ENCODE results near the gene AFF4. TPM values are rescaled to one million over a fixed set of nuclear protein-coding genes. Genes with fewer than 3 reads are reported as not detected.

AFF4 gene
- total and polyA plus RNA-seq, 4 donors: 8.9 to 103 (median 41.9) TPM

DNA sequence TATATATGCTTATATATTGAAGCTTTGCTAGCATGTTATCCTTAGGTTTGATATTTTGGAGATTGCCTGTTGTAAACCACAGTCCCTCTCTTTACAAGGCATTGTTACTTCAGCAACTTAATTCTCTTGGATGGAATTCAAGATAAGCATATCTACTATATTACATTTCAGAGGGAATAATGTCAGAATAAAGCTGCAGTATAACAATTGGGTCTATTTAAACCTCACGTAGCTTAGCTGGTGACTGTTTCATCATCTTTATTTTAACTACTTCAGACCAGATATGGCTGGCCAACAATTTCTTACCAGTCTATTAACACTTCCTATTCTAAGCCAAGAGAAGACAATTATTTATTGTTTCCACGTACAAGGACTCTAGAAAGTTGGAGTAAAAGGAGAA is 35.8 kb upstream of the AFF4 start:
- Histone ChIP-seq H3K36me3 (ENCODE audit: control insufficient read depth in 4 of 4, insufficient read depth in 4 of 4, low read length in 4 of 4) (peaks cover 0 to 10% (median 5%) of the 10 kb centered on the region in 4 donors), H3K27ac (ENCODE audit: low read depth in 1 of 2, low read length in 1 of 2) (no peak overlapping the region), H3K27me3 (ENCODE audit: control insufficient read depth in 3 of 3, insufficient read depth in 3 of 3, low read length in 2 of 3) (no peaks in the 10 kb centered on the region), H3K4me3 (no peak overlapping the region), H3K9me3 (ENCODE audit: control insufficient read depth in 4 of 4, insufficient read depth in 3 of 4, low read length in 3 of 4) (no peaks in the 10 kb centered on the region), H3K9ac (ENCODE audit: insufficient read depth in 1 of 2, low read length in 2 of 2) (no peak overlapping the region), H3K4me1 (ENCODE audit: control insufficient read depth in 5 of 5, insufficient read depth in 5 of 5, low read length in 5 of 5) (peaks cover 0 to 5% (median 0%) of the 10 kb centered on the region in 5 donors)
- DNase-seq: peak in 1 of 3 donors; percentile 14
- TF ChIP-seq, protein P1, sequence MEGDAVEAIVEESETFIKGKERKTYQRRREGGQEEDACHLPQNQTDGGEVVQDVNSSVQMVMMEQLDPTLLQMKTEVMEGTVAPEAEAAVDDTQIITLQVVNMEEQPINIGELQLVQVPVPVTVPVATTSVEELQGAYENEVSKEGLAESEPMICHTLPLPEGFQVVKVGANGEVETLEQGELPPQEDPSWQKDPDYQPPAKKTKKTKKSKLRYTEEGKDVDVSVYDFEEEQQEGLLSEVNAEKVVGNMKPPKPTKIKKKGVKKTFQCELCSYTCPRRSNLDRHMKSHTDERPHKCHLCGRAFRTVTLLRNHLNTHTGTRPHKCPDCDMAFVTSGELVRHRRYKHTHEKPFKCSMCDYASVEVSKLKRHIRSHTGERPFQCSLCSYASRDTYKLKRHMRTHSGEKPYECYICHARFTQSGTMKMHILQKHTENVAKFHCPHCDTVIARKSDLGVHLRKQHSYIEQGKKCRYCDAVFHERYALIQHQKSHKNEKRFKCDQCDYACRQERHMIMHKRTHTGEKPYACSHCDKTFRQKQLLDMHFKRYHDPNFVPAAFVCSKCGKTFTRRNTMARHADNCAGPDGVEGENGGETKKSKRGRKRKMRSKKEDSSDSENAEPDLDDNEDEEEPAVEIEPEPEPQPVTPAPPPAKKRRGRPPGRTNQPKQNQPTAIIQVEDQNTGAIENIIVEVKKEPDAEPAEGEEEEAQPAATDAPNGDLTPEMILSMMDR (IDR thresholded peaks at IDR 0.05; ENCODE audit: control extremely low read depth, extremely low read depth): no peak
- ATAC-seq (ENCODE audit: insufficient read depth, low FRiP score): no peak
- WGBS, 2 donors: 47 to 59% methylated on average over 2 of the region's 2 CpGs

DNA sequence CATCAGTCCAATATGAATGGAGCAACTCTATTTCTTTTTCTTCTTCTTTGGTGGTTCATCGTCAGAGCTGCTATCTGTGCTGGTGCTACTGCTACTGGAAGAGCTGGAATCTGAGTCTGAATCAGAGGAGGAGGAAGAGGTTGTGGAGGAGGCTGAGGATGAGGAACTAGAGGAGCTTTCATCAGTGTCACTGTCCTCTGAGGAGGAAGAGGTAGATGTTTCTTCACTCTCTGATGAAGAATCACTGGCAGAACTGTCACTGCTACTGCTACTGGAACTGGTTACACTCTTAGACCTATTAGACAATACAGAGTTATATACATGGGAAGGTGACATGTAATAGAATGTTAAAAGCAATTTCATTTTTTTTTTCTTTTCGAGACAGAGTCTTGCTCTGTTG is 35.1 kb upstream of the AFF4 start:
- H3K27ac ChIP-seq (ENCODE audit: low read depth in 1 of 2, low read length in 1 of 2): no peak overlapping the region
- no peaks in the 10 kb centered on the region for H3K27me3 ChIP-seq (ENCODE audit: control insufficient read depth in 3 of 3, insufficient read depth in 3 of 3, low read length in 2 of 3)
- H3K9ac ChIP-seq (ENCODE audit: insufficient read depth in 1 of 2, low read length in 2 of 2): no peak overlapping the region
- ATAC-seq (ENCODE audit: insufficient read depth, low FRiP score): no peak
- peaks cover 0 to 8% (median 5%) of the 10 kb centered on the region in 4 donors for H3K36me3 ChIP-seq (ENCODE audit: control insufficient read depth in 4 of 4, insufficient read depth in 4 of 4, low read length in 4 of 4)
- DNase-seq: no peak
- no peak overlapping the region for H3K4me3 ChIP-seq
- TF ChIP-seq, protein P1 (IDR thresholded peaks at IDR 0.05; ENCODE audit: control extremely low read depth, extremely low read depth): no peak
- 83 to 94% methylated on average over 2 of the region's 2 CpGs for WGBS, 2 donors
- no peaks in the 10 kb centered on the region for H3K9me3 ChIP-seq (ENCODE audit: control insufficient read depth in 4 of 4, insufficient read depth in 3 of 4, low read length in 3 of 4)
- peaks cover 0 to 5% (median 0%) of the 10 kb centered on the region in 5 donors for H3K4me1 ChIP-seq (ENCODE audit: control insufficient read depth in 5 of 5, insufficient read depth in 5 of 5, low read length in 5 of 5)

DNA sequence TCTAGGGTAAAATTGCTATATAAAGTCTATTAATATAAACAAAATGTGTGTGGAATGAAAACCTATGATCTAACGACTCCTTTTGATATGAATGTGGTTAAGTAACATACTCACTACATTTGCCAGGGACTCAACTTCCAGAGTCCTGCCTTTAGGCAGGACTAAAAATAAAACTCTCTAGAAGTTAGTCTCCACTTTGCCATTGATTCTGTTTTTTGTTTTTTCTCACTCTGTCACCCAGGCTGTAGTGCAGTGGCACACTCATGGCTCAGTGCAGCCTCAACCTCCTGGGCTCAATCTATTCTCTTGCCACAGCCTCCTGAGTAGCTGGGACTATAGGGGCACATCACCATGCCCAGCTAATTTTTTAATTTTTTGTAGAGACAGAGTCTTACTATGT is 32.9 kb upstream of the AFF4 start:
- Histone ChIP-seq H3K9ac (ENCODE audit: insufficient read depth in 1 of 2, low read length in 2 of 2) (no peak overlapping the region), H3K36me3 (ENCODE audit: control insufficient read depth in 4 of 4, insufficient read depth in 4 of 4, low read length in 4 of 4) (peaks cover 0 to 4% (median 0%) of the 10 kb centered on the region in 4 donors), H3K9me3 (ENCODE audit: control insufficient read depth in 4 of 4, insufficient read depth in 3 of 4, low read length in 3 of 4) (no peaks in the 10 kb centered on the region), H3K27ac (ENCODE audit: low read depth in 1 of 2, low read length in 1 of 2) (no peak overlapping the region), H3K27me3 (ENCODE audit: control insufficient read depth in 3 of 3, insufficient read depth in 3 of 3, low read length in 2 of 3) (no peaks in the 10 kb centered on the region), H3K4me3 (no peak overlapping the region), H3K4me1 (ENCODE audit: control insufficient read depth in 5 of 5, insufficient read depth in 5 of 5, low read length in 5 of 5) (peaks cover 0 to 5% (median 0%) of the 10 kb centered on the region in 5 donors)
- TF ChIP-seq, protein P1 (IDR thresholded peaks at IDR 0.05; ENCODE audit: control extremely low read depth, extremely low read depth): no peak
- no peak for ATAC-seq (ENCODE audit: insufficient read depth, low FRiP score)
- no peak for DNase-seq
- WGBS, 2 donors: 78 to 81% methylated on average over 1 of the region's 1 CpG

Data from lung (tissue), 12 donors.